ENCODE data around the gene SLC5A4.

- TF ChIP-seq CTCF (IDR thresholded peaks at IDR 0.05; ENCODE audit: low read depth, low read length, missing input control) (no peak), RAD21 (IDR thresholded peaks at IDR 0.05) (no peak), REST (IDR thresholded peaks at IDR 0.05) (no peak), ATF3 (IDR thresholded peaks at IDR 0.05) (no peak), TAF1 (conservative IDR thresholded peaks at IDR 0.05) (no peak), JUND (IDR thresholded peaks at IDR 0.05) (no peak)
- TF ChIP-seq, protein P1, sequence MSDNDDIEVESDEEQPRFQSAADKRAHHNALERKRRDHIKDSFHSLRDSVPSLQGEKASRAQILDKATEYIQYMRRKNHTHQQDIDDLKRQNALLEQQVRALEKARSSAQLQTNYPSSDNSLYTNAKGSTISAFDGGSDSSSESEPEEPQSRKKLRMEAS (IDR thresholded peaks at IDR 0.05), result no peak
Measured at GRCh38 chr22:32232191-32232830, 22.8 kb downstream of the SLC5A4 start.

Measured in liver (tissue), 3 donors.